ENCODE data around the gene CCR5AS.

GRCh38 chr3:46423588-46423987 is 16.7 kb upstream of the CCR5AS start:
- TF ChIP-seq CTCF (conservative IDR thresholded peaks at IDR 0.05 in 1 of 2, IDR thresholded peaks at IDR 0.05 in 1 of 2; ENCODE audit: low read depth in 1 of 2, low read length in 2 of 2) (no peak), EZH2 (IDR thresholded peaks at IDR 0.05; ENCODE audit: low read length, missing control alignments) (no peak)
